Tibial nerve (tissue), 4 donors: ENCODE results near the gene SYNM. TPM values are rescaled to one million over a fixed set of nuclear protein-coding genes. Genes with fewer than 3 reads are reported as not detected.

ENCODE experiments used
- DNase-seq, 2 donors: peaks; one replicate each; pipeline ENCODE4 v3.0.0-alpha.2; 2019; ENCODE audit warnings: low spot score in 2 of 2
- H3K27ac ChIP-seq, 4 donors: fragments of 200-600 bp; sonication (generic) in 3 of 4; one replicate each; pipeline ENCODE4 v1.5.1; 2017 to 2019; ENCODE audit warnings: mild to moderate bottlenecking in 1 of 4
- H3K27me3 ChIP-seq, 2 donors: fragments of 200-600 bp; sonication (generic) in 1 of 2; one replicate each; pipeline versions ENCODE4 v1.5.1 to v1.6.0; 2017 to 2019
- H3K36me3 ChIP-seq, 3 donors: fragments of 200-600 bp; sonication (generic); one replicate each; pipeline ENCODE4 v1.5.1; 2018 to 2019
- H3K4me1 ChIP-seq, 4 donors: fragments of 200-600 bp; sonication (generic) in 3 of 4; one replicate each; pipeline ENCODE4 v1.5.1; 2017 to 2019
- H3K4me3 ChIP-seq, 4 donors: fragments of 200-600 bp; sonication (generic) in 3 of 4; one replicate each; pipeline ENCODE4 v1.5.1; 2017 to 2019; ENCODE audit warnings: mild to moderate bottlenecking in 1 of 4, moderate library complexity in 1 of 4
- H3K9me3 ChIP-seq, 4 donors: fragments of 200-600 bp; sonication (generic) in 3 of 4; one replicate each; pipeline ENCODE4 v1.5.1; 2017 to 2019
- CTCF ChIP-seq, 5 experiments: fragments of 200-600 bp in 3 of 5; fragments of 450-650 bp in 2 of 5; sonication (generic) in 3 of 5; IDR thresholded peaks; one replicate each; pipeline ENCODE4 v1.5.1; 2016 to 2019; ENCODE audit warnings: antibody characterized with exemption in 5 of 5, mild to moderate bottlenecking in 3 of 5, moderate library complexity in 2 of 5
- EP300 ChIP-seq, 2 donors: sonication (generic); formaldehyde crosslinking; IDR thresholded peaks; one replicate each; pipeline ENCODE4 v1.6.1; 2017; ENCODE audit warnings: antibody characterized with exemption in 2 of 2, mild to moderate bottlenecking in 1 of 2
- POLR2A ChIP-seq, 2 donors: fragments of 450-650 bp; IDR thresholded peaks; one replicate each; pipeline ENCODE4 v1.6.1; 2017; ENCODE audit warnings: antibody characterized with exemption in 2 of 2, mild to moderate bottlenecking in 2 of 2, moderate library complexity in 2 of 2
- WGBS, 2 donors: methylation state at CpG; one replicate each; pipeline ENCODE4 v1.1.5; 2018; 5-methylcytosine and 5-hydroxymethylcytosine counted together
- total RNA-seq, 4 donors: library from RNA; depleted of rRNA; stranded (reverse); fragments of >200 nt; gene quantifications; one replicate each; pipeline ENCODE4 v1.1.0, GENCODE V29; 2016

SYNM gene
- total RNA-seq, 4 donors from 2014 or later, result 26.4 to 47.0 (median 29.6) TPM

- Histone ChIP-seq H3K27me3 (peaks cover 0 to 4% of the 10 kb centered on the region in 2 donors), H3K4me3 (peak overlapping the region; percentile 47 to 74 (median 54)), H3K36me3 (no peaks in the 10 kb centered on the region), H3K4me1 (peaks cover 0 to 53% (median 3%) of the 10 kb centered on the region in 4 donors), H3K27ac (peak overlapping the region; percentile 24 to 86 (median 45)), H3K9me3 (no peaks in the 10 kb centered on the region)
- 2% methylated on average over 15 to 80 of the region's 116 CpGs for WGBS, 2 donors
- DNase-seq, result no peak
- TF ChIP-seq POLR2A (IDR thresholded peaks at IDR 0.05), result no peak
- no peak for TF ChIP-seq CTCF (IDR thresholded peaks at IDR 0.05)
- TF ChIP-seq EP300 (IDR thresholded peaks at IDR 0.05), result no peak
Observed at GRCh38 chr15:99105514-99106341, 848 bp downstream of the SYNM start.

DNA sequence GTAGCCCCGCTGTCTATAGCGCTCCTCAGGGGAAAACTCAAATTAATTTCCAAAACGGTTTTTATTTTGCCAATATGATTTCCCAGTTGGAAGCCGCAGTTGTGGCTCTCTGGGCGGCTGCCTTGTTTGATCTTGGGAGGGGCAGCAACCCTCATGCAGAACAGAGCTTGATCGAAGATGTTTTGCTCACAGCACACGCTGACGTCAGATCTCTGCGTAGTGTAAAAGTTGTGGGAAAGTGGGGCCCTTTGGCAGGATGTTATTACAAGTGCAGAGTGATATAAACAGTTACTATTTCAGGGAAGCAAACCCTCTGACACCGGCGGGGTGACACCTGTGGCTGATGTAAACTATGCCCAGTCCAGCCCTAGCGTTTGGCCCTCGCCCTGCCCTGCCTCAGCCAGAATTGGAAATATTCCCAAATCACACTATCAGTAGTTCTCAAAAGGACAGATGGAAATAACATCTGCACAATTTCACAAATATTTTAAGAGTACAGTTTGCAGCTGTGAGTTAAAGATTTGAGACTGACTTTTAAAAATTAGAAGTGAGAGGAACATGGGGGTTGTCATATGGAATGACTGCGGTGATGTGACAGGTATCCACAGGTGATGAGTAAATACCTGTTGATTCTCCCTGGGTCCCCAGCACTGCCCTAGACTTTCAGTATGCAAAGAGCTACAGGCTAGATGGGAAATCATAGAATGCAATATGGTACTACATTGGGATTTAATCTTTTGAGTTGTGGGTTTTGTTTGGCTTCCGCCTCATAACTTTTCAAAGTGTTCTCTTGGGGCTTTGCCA lies 1.7 kb downstream of the SYNM start:
- H3K27me3 ChIP-seq, result no peaks in the 10 kb centered on the region
- peak overlapping the region; percentile 24 to 86 (median 40) for H3K27ac ChIP-seq
- H3K4me1 ChIP-seq, result peaks cover 0 to 55% (median 3%) of the 10 kb centered on the region in 4 donors
- H3K4me3 ChIP-seq, result peak overlapping the region; percentile 47 to 74 (median 54)
- no peaks in the 10 kb centered on the region for H3K9me3 ChIP-seq
- no peaks in the 10 kb centered on the region for H3K36me3 ChIP-seq
- 54 to 71% methylated on average over 15 of the region's 15 CpGs for WGBS, 2 donors
- TF ChIP-seq POLR2A (IDR thresholded peaks at IDR 0.05) (no peak), EP300 (IDR thresholded peaks at IDR 0.05) (peak in 1 of 2 donors; percentile 21)
- DNase-seq, result no peak

- H3K4me1 ChIP-seq, result peaks cover 0 to 55% (median 3%) of the 10 kb centered on the region in 4 donors
- peak overlapping the region in 1 of 4 donors; percentile 20 for H3K27ac ChIP-seq
- no peak overlapping the region for H3K4me3 ChIP-seq
- TF ChIP-seq CTCF (IDR thresholded peaks at IDR 0.05), result no peak
- no peak for TF ChIP-seq EP300 (IDR thresholded peaks at IDR 0.05)
- no peak for TF ChIP-seq POLR2A (IDR thresholded peaks at IDR 0.05)
- peaks cover 0 to 6% (median 0%) of the 10 kb centered on the region in 3 donors for H3K36me3 ChIP-seq
- no peaks in the 10 kb centered on the region for H3K9me3 ChIP-seq
- no peak for DNase-seq
- H3K27me3 ChIP-seq, result no peaks in the 10 kb centered on the region
- WGBS, 2 donors, result 91 to 96% methylated on average over 5 of the region's 5 CpGs
Observed at GRCh38 chr15:99108993-99109392, 4.1 kb downstream of the SYNM start.

DNA sequence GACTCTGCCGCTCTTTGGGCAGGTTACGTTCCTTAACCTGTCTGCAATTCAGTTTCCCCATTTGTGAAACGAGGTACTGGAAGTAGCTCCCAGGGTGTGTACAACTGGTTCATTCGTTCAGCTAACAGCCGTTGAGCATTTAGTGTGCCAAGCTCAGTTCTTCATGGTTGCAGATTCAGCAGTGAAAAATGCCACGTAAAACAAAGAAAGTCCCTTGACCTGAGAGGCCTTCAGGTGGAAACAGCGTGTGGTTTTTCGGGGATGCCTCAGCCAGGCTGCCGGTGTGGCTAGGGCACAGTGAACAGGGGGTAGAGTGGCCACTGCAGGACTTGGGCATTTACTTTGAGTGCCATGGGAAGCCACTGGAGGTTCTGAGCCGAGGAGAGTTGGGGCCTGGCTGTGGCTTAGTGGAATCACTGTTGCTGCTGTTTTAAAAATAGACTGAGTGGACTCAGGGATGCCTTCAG lies 4.7 kb downstream of the SYNM start:
- Histone ChIP-seq H3K9me3 (no peaks in the 10 kb centered on the region), H3K27me3 (no peaks in the 10 kb centered on the region), H3K27ac (peak overlapping the region in 2 of 4 donors; percentile 7 to 24), H3K4me1 (peaks cover 0 to 55% (median 3%) of the 10 kb centered on the region in 4 donors), H3K4me3 (no peak overlapping the region), H3K36me3 (peaks cover 0 to 12% (median 0%) of the 10 kb centered on the region in 3 donors)
- no peak for DNase-seq
- 74 to 85% methylated on average over 10 of the region's 10 CpGs for WGBS, 2 donors
- TF ChIP-seq CTCF (IDR thresholded peaks at IDR 0.05), result no peak
- no peak for TF ChIP-seq EP300 (IDR thresholded peaks at IDR 0.05)
- TF ChIP-seq POLR2A (IDR thresholded peaks at IDR 0.05), result no peak

DNA sequence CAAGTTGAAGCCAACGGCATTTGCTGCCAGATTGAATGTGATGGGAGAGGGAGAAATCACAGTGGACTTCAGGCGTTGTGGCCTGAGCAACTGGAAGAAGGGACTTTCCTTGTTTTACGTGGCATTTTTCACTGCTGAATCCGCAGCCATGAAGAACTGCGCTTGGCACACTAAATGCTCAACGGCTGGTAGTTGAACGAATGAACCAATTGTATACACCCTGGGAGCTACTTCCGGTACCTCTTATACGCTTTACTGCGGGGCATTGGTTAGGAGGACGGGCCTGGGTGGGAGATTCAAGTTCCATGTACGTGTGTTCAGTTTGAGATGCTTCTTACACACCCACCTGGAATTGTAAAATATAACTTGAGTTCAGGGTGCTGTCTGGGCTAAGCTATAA lies 5.2 kb downstream of the SYNM start:
- Histone ChIP-seq H3K4me3 (no peak overlapping the region), H3K4me1 (peaks cover 0 to 52% (median 3%) of the 10 kb centered on the region in 4 donors), H3K27ac (peak overlapping the region in 2 of 4 donors; percentile 7 to 24), H3K36me3 (peaks cover 0 to 17% (median 0%) of the 10 kb centered on the region in 3 donors), H3K9me3 (no peaks in the 10 kb centered on the region), H3K27me3 (no peaks in the 10 kb centered on the region)
- WGBS, 2 donors, result 86 to 88% methylated on average over 12 of the region's 12 CpGs
- no peak for DNase-seq
- TF ChIP-seq POLR2A (IDR thresholded peaks at IDR 0.05) (no peak), CTCF (IDR thresholded peaks at IDR 0.05) (no peak), EP300 (IDR thresholded peaks at IDR 0.05) (no peak)
